Stimulated activated CD4-positive, alpha-beta T cell treated with anti-CD3 and anti-CD28 coated beads, Interleukin-2, amount 100 ng/mL, for 48 hours (primary cell): ENCODE measurements around the gene ZMIZ2.
"Not testable (repeated sequence)": the region's sequence is repeated elsewhere in the genome, so short reads cannot be mapped to it uniquely, and the experiment has no call there.

Source experiments
- DNase-seq, 2 donors: peaks; one replicate each; pipeline ENCODE4 v3.0.0-alpha.2; 2020

The ZMIZ2 gene

GRCh38 chr7:44759246-44759645 lies 10.6 kb downstream of the ZMIZ2 start:
- DNase-seq: no peak

GRCh38 chr7:44760034-44760580 lies 11.5 kb downstream of the ZMIZ2 start:
- no peak for DNase-seq

DNA sequence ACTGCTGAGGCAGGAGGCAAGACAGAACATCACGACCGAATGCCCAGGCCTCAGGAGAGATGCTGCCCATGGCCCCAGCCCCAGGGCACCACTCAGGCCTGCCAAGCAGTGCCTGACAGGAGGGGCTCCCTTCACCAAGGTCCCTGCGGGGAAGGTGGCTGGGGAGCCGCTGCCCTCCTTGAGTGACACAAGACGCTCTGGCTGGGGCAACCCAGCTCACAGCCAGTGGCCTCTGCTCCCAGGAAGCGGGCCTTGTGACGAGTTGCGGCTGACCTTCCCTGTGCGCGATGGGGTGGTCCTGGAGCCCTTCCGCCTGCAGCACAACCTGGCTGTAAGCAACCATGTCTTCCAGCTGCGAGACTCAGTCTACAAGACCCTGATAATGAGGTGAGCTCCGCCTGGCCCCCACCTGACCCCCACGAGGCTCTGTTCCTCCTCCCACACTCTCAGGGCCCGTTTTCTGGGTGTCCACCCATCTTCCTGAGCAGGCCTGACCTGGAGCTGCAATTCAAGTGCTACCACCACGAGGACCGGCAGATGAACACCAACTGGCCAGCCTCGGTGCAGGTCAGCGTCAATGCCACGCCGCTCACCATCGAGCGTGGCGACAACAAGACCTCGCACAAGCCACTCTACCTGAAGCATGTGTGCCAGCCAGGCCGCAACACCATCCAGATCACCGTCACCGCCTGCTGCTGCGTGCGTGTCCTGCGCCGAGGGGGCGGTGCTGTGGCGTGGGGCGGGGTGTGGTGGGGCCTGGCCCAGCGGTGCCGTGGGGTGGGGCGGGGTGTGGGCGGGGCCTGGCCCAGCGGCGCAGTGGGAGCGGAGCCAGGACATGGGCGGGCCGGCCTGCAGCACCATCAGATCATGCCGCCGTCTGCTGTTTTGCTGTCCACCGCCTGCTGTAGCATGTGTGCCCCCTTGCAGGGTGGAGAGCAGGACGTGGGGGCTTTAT lies 12.8 kb downstream of the ZMIZ2 start:
- no peak for DNase-seq

GRCh38 chr7:44762300-44762699 lies 13.7 kb downstream of the ZMIZ2 start:
- DNase-seq: no peak

GRCh38 chr7:44762726-44763522 lies 14.3 kb downstream of the ZMIZ2 start:
- DNase-seq: no peak

GRCh38 chr7:44764081-44764480 lies 15.4 kb downstream of the ZMIZ2 start:
- DNase-seq: no peak

- no peak for DNase-seq
These were observed 16.3 kb downstream of the ZMIZ2 start for GRCh38 chr7:44764665-44765578.

GRCh38 chr7:44765579-44766415 lies 17.1 kb downstream of the ZMIZ2 start:
- no peak for DNase-seq

GRCh38 chr7:44766416-44766801 lies 17.8 kb downstream of the ZMIZ2 start:
- DNase-seq: no peak

DNA sequence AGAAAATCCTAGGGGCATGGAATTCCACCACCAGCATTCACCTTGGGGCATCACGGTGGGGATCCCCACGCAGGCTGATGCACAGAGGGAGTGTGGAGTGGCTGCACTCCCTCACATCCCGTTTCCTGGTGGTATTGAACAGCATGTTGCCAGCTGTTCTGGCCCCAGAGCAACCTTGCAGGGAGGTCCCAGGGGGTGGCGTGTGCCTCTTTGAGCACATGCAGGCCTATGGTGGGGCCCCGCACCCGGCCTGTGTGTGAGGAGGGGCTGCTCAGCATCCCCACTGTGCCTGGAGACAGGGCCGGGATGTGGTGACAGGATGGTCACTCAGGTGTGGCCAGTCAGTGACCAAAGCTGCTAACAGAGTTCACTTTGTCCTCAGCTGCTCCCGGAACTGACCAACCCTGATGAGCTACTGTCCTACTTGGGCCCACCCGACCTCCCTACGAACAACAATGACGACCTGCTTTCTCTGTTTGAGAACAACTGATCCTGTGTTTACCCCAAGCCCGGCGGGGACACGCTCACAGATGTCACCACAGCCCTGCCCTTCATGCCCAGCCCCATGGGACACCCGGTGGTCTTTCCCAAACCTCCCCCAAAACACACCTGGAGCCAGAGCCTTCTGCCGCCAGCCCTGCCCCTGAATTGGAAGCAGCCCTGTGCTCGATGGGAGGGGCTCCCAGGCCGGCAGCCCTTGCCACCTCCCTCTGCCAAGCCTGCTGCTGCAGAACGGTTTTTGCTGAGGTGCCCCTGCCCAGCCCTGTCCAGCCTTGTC lies 18.7 kb downstream of the ZMIZ2 start:
- no peak for DNase-seq

DNA sequence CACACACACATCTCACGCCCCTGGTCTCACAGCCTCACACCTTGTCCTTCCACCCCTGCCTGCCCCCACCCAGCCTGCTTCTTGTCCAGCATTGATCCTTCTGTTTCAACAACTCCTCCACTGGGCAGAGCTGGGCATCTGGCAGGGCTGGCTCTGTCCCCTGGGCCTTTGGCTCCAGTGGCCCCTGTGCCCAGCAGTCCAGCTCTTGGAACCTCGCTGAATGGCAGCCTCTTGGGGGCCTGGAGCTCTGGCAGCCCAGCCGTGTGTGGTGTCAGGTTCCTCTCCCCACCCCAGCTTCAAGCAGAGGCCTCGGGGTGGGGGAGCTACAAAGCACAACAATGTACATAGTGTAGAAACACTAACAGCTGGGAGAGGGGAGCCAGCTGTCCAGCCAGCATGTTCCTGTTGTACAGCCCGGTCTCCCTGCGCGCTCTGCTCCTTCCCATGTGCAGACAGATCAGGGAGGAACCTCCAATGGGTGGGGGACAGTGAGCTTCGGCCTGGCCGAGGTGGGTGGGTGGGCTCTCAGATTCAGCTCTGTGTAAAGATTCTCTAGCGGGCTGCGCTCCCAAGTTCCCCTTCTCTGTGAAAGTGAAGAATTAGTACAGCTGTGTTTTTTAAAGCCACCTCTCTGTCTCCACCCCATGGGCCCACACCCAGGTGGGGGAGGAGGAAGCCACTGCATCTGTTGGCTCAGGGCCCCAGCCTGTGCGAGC lies 19.4 kb downstream of the ZMIZ2 start:
- no peak for DNase-seq

DNA sequence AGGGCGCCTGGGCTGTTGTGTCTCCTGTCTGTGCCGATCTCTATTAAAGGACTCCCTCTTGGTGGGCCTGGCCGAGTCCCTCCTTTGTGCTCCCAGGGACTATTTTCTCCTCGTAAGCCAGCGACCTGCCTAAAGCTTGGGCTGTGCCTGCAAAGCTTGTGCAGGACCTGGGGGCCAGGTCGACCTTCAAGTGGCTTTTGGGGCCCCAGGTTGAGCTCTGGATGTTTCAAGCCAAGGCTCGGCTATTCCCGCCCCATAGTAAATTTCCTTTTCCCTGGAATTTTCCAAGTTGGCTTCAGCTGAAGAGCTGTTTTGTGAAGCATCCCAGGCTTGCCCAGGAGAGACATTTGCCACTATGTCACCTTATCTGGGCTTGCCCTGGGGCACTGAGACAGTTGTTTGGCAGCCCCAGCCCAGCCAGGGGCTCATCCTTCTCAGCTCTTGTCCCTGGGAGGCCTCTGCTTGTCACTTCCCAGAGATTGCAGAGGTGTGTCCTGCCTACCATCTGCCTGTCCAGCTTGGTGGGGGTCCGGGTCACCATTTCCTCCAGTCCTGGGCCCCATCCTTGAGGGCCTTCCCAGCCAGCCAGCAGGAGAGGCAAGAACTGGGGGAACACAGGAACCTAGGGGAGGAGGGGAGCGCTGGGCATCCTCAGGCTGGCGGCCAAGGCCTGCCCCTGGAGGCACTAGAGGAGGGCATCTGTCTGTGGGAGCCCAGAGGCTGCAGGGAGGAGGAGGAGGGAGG lies 20.2 kb downstream of the ZMIZ2 start:
- DNase-seq: no peak

DNA sequence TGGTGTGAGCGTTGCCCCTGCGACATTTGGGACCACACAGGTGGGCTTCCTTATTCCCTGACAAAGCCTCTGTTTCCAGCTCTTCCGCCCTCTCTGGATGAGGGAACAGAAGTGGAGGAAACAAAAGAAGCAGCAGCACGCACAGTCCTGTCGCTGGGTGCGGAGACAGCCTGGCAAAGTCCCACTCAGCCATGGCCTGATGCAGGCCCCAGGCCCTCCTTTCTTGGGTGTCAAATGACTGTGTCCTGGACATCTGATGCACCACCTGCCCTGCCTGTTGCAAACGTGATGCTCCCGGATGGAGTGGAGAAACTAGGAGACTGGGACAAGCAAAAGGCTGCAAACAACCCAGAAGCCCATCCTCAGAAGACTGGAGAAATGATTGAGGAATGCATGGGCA lies 20.7 kb downstream of the ZMIZ2 start:
- DNase-seq: no peak

- DNase-seq: no peak
These were observed 21.2 kb downstream of the ZMIZ2 start for GRCh38 chr7:44769776-44770294.

DNA sequence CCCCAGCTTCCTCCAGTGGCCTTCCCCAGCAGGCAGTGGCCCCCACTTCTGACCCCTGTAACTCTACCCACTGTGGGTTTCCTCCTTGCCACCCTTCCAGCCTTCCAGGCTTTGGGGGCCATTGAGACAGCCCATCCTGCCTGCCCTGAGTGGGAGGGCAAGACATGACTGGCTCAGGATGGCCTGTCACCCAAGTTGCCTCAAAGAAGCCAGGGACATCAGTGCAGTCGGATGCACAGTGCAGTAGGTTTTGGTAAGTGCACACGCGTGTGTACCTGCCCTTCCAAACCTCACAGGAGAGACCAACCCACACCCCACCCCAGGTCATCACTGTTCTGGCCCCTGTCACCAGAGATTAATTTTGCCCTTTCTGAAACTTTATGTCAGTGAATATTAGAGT lies 22.7 kb downstream of the ZMIZ2 start:
- DNase-seq: no peak

DNA sequence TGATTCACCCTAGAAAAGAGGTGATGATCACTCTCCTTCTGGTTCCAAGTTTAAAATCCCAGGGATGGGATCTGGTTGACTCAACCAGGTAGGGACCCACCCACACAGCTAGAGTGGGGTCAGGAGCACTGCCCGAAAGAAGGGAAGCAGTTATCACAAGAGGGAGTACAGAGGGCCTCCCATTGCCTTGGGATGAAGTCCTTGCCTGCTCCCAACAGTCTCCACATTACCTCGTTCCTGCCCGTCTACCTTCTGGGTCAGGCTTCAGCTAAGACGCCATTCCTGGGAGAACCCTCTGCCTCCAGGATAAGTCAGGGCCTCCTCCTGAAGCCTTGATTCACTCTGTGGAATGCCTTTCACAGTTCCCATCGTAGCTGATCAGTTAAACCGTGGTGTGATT lies 23.8 kb downstream of the ZMIZ2 start:
- no peak for DNase-seq

GRCh38 chr7:44772867-44773266 lies 24.2 kb downstream of the ZMIZ2 start:
- DNase-seq: no peak

DNA sequence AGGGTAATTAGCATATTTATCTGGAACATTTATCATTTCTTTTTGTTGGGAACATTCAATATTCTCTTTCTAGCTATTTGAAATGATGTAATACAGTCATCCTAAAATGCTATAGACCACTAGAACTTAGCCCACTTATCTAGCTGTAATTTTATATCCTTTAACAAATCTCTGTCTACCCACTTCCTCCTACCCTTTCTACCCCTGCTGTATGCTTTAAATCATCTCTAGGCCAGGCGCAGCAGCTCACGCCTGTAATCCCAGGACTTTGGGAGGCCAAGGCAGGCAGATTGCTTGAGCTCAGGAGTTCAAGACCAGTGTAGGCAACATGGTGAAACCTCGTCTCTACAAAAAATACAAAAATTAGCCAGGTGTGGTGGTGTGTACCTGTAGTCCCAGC lies 25.8 kb downstream of the ZMIZ2 start:
- DNase-seq: not testable (repeated sequence)
